GM12892 (cell line): ENCODE data around the gene SERPINB7.

Source experiments
- POLR2A ChIP-seq: IDR thresholded peaks from 2 replicates; pipeline ENCODE4 v1.6.1; 2011; ENCODE audit warnings: low read depth, low read length, control low read depth
- TAF1 ChIP-seq: IDR thresholded peaks from 2 replicates; pipeline ENCODE4 v1.6.1; 2011; ENCODE audit warnings: low read depth, mild to moderate bottlenecking, control low read depth, low read length, borderline replicate concordance

GRCh38 chr18:63783394-63783793, 8.2 kb downstream of the SERPINB7 start:
- no peak for TF ChIP-seq TAF1
- no peak for TF ChIP-seq POLR2A
